Measurements from ENCODE around the gene INHBE.
"Not testable (repeated sequence)": the region's sequence is repeated elsewhere in the genome, so short reads cannot be mapped to it uniquely, and the experiment has no call there.

Gene INHBE, protein sequence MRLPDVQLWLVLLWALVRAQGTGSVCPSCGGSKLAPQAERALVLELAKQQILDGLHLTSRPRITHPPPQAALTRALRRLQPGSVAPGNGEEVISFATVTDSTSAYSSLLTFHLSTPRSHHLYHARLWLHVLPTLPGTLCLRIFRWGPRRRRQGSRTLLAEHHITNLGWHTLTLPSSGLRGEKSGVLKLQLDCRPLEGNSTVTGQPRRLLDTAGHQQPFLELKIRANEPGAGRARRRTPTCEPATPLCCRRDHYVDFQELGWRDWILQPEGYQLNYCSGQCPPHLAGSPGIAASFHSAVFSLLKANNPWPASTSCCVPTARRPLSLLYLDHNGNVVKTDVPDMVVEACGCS

DNA sequence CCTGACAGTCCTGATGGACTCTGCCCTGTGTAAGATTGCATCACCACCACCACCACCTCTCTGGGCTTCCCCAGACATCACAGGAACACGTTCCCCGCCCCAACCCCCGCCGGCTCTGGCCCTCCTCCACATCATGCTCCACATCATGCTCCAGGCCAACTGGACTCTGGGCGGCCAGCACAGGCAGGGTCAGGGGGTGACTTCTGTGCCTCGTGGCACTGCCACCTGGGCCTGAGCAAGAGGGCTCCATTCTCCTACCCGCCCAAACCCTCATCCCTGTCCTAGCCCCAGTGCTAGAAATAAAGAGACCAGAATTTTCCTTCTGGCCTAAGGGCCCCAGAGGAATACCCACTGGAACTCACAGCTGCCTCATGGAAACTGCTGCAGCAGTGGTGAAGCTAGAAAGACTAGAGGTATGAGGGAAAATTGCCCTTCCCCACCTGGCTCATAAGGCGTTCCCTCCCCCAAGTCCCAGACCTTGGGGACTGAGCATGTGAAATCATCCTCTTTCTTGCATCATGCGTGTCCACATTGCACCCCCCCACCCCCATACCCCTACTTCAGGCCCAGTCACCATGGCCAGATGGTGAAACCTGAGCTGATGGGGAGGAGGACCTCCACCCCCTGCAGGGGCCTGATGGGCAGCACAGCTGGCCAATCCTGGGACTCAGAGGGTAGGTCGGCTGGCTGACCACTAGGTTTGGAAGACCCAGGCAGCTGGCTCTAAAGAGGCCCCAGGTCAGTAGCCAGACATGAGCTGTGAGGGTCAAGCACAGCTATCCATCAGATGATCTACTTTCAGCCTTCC, at the start of gene INHBE:
INHBE (plus strand) TSS at position 742 of the 808 bp plus-strand sequence. CDS start 230 bp downstream, outside the sequence.
- Histone ChIP-seq H3K27me3 (ENCODE audit: control insufficient read depth in 1 of 2, insufficient read depth in 2 of 2, low read length in 2 of 2) (peaks cover 0 to 2% of the 10 kb centered on the region in 2 donors), H3K9me3 (ENCODE audit: control insufficient read depth in 1 of 2, low read length in 2 of 2) (no peaks in the 10 kb centered on the region), H3K27ac (ENCODE audit: low read depth, low read length) (no peak within 1 kb of the TSS), H3K9ac (ENCODE audit: low read depth in 1 of 2, low read length in 2 of 2) (peak within 1 kb of the TSS in 1 of 2 donors; percentile 26), H3K4me3 (ENCODE audit: low read depth in 1 of 2, low read length in 2 of 2) (peak within 1 kb of the TSS; percentile 17 to 46), H3K4me1 (ENCODE audit: control insufficient read depth in 1 of 2, insufficient read depth in 2 of 2, low read length in 2 of 2) (peaks cover 12 to 19% of the 10 kb centered on the region in 2 donors), H3K36me3 (ENCODE audit: control insufficient read depth in 1 of 2, insufficient read depth in 2 of 2, low read length in 2 of 2) (no peaks in the 10 kb centered on the region)

DNA sequence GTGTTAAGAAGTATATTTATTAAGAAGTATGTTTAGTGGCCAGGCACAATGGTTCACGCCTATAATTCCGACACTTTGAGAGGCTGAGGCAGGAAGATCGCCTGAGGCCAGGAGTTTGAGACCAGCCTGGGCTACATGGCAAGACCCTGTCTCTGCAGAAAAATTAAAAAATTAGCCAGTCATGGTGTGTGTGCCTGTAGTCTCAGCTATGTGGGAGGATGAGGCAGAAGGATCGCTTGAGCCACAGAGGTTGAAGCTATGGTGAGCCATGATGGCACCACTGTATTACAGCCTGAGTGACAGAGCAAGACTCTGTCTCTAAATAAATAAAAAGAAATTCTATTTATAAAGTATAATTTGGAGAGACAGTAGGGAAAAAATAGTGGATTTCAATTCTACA, 44.6 kb upstream of the INHBE start:
- no peaks in the 10 kb centered on the region for H3K36me3 ChIP-seq (ENCODE audit: control insufficient read depth in 1 of 2, insufficient read depth in 2 of 2, low read length in 2 of 2)
- no peaks in the 10 kb centered on the region for H3K27me3 ChIP-seq (ENCODE audit: control insufficient read depth in 1 of 2, insufficient read depth in 2 of 2, low read length in 2 of 2)
- no peak overlapping the region for H3K4me3 ChIP-seq (ENCODE audit: low read depth in 1 of 2, low read length in 2 of 2)
- H3K4me1 ChIP-seq (ENCODE audit: control insufficient read depth in 1 of 2, insufficient read depth in 2 of 2, low read length in 2 of 2): no peaks in the 10 kb centered on the region
- no peak overlapping the region for H3K9ac ChIP-seq (ENCODE audit: low read depth in 1 of 2, low read length in 2 of 2)
- H3K27ac ChIP-seq (ENCODE audit: low read depth, low read length): no peak overlapping the region
- no peaks in the 10 kb centered on the region for H3K9me3 ChIP-seq (ENCODE audit: control insufficient read depth in 1 of 2, low read length in 2 of 2)

DNA sequence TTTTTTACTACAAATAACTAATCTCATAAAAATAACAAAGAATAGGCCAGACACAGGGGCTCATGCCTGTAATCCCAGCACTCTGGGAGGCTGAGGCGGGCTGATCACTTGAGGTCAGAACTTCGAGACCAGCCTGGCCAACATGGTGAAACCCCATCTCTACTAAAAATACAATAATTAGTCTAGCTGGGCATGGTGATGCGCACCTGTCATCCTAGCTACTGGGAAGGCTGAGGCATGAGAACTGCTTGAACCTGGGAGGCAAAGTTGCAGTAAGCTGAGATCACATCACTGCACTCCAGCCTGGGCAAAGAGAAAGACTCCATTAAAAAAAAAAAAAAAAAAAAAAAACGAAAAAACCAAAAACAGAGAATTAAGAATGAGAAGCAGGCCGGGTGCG, 40.9 kb upstream of the INHBE start:
- not testable (repeated sequence) for H3K27me3 ChIP-seq (ENCODE audit: control insufficient read depth in 1 of 2, insufficient read depth in 2 of 2, low read length in 2 of 2); H3K9ac ChIP-seq (ENCODE audit: low read depth in 1 of 2, low read length in 2 of 2); H3K4me3 ChIP-seq (ENCODE audit: low read depth in 1 of 2, low read length in 2 of 2); H3K36me3 ChIP-seq (ENCODE audit: control insufficient read depth in 1 of 2, insufficient read depth in 2 of 2, low read length in 2 of 2); H3K4me1 ChIP-seq (ENCODE audit: control insufficient read depth in 1 of 2, insufficient read depth in 2 of 2, low read length in 2 of 2); H3K27ac ChIP-seq (ENCODE audit: low read depth, low read length); H3K9me3 ChIP-seq (ENCODE audit: control insufficient read depth in 1 of 2, low read length in 2 of 2)

DNA sequence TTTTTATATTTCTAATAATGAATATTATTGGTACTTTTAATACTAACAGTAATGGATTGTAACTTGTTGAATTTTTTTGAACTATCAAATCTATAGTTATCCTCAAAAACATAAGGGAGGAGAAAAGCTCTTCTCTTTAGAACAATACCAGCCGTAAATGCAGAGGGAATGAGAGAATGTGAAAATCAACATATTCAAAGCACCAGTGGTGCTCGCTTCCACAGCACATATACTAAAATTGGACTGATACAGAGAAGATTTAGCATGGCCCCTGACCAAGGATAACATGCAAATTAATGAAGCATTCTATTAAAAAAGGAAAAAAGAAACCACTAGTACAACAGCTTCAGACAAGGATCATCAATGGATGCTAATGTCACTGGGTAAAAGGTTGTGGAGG, 40.0 kb upstream of the INHBE start:
- no peak overlapping the region for H3K27ac ChIP-seq (ENCODE audit: low read depth, low read length)
- no peaks in the 10 kb centered on the region for H3K9me3 ChIP-seq (ENCODE audit: control insufficient read depth in 1 of 2, low read length in 2 of 2)
- no peaks in the 10 kb centered on the region for H3K27me3 ChIP-seq (ENCODE audit: control insufficient read depth in 1 of 2, insufficient read depth in 2 of 2, low read length in 2 of 2)
- no peaks in the 10 kb centered on the region for H3K36me3 ChIP-seq (ENCODE audit: control insufficient read depth in 1 of 2, insufficient read depth in 2 of 2, low read length in 2 of 2)
- H3K4me3 ChIP-seq (ENCODE audit: low read depth in 1 of 2, low read length in 2 of 2): no peak overlapping the region
- no peaks in the 10 kb centered on the region for H3K4me1 ChIP-seq (ENCODE audit: control insufficient read depth in 1 of 2, insufficient read depth in 2 of 2, low read length in 2 of 2)
- no peak overlapping the region for H3K9ac ChIP-seq (ENCODE audit: low read depth in 1 of 2, low read length in 2 of 2)

DNA sequence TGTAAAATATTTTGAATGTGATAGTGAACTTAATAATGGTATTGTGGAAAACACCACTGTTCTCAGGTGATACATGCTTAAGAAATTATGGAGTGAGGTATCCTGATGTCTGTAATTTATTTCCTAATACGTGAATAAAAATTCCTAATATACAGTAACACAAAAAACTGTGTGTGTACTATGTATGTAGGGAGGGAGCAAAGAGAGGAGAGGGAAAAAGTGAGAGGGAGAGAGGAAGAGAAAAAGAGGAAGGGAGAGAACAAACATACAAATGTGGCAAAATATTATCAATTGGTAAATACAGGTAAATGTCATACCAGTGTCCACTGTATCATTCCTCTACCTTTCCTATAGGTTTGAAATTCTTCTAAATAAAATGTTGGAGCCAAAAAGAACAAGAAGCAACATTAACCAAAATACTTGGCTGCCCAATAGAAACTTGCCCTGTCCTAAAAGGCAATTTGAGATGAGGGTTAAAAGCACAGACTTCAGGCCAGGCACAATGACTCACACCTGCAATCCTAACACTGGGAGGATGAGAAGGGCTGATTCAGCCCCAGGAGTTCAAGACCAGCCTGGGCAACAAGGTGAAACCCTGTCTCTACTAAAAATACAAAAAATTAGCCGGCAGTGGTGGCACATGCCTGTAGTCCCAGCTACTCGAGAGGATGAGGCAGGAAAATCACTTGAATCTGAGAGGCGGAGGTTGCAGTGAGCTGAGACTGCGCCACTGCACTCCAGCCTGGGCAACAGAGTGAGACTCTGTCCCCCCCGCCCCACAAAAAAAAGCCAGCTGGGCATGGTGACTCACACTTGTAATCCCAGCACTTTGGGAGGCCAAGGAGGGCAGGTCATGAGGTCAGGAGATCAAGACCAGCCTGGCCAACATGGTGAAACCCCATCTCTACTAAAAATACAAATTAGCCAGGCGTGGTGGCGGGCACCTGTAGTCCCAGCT, 38.8 kb upstream of the INHBE start:
- Histone ChIP-seq H3K4me1 (ENCODE audit: control insufficient read depth in 1 of 2, insufficient read depth in 2 of 2, low read length in 2 of 2) (no peaks in the 10 kb centered on the region), H3K9me3 (ENCODE audit: control insufficient read depth in 1 of 2, low read length in 2 of 2) (no peaks in the 10 kb centered on the region), H3K27me3 (ENCODE audit: control insufficient read depth in 1 of 2, insufficient read depth in 2 of 2, low read length in 2 of 2) (no peaks in the 10 kb centered on the region), H3K36me3 (ENCODE audit: control insufficient read depth in 1 of 2, insufficient read depth in 2 of 2, low read length in 2 of 2) (peaks cover 0 to 5% of the 10 kb centered on the region in 2 donors), H3K27ac (ENCODE audit: low read depth, low read length) (no peak overlapping the region), H3K9ac (ENCODE audit: low read depth in 1 of 2, low read length in 2 of 2) (no peak overlapping the region), H3K4me3 (ENCODE audit: low read depth in 1 of 2, low read length in 2 of 2) (no peak overlapping the region)

DNA sequence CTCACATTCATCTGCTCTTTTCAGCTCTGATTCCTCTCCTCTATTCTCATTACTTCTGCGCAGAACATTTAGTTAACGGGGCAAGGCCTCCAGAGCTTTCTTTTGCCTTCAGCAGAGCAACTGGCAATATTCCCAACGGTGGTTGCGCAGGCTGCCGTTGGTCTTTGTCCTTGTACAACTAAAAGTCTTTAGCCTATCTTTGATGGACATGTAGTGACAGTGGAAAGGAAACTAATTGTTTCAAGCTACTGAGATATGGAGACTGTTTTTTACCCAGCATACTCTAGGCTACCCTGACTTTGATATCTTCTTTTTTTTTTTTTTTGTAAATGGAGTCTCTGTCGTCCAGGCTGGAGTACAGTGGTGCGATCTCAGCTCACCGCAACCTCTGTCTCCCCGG, 36.9 kb upstream of the INHBE start:
- no peak overlapping the region for H3K9ac ChIP-seq (ENCODE audit: low read depth in 1 of 2, low read length in 2 of 2)
- no peaks in the 10 kb centered on the region for H3K9me3 ChIP-seq (ENCODE audit: control insufficient read depth in 1 of 2, low read length in 2 of 2)
- H3K4me1 ChIP-seq (ENCODE audit: control insufficient read depth in 1 of 2, insufficient read depth in 2 of 2, low read length in 2 of 2): no peaks in the 10 kb centered on the region
- H3K36me3 ChIP-seq (ENCODE audit: control insufficient read depth in 1 of 2, insufficient read depth in 2 of 2, low read length in 2 of 2): peaks cover 0 to 15% of the 10 kb centered on the region in 2 donors
- no peak overlapping the region for H3K27ac ChIP-seq (ENCODE audit: low read depth, low read length)
- no peaks in the 10 kb centered on the region for H3K27me3 ChIP-seq (ENCODE audit: control insufficient read depth in 1 of 2, insufficient read depth in 2 of 2, low read length in 2 of 2)
- H3K4me3 ChIP-seq (ENCODE audit: low read depth in 1 of 2, low read length in 2 of 2): no peak overlapping the region

DNA sequence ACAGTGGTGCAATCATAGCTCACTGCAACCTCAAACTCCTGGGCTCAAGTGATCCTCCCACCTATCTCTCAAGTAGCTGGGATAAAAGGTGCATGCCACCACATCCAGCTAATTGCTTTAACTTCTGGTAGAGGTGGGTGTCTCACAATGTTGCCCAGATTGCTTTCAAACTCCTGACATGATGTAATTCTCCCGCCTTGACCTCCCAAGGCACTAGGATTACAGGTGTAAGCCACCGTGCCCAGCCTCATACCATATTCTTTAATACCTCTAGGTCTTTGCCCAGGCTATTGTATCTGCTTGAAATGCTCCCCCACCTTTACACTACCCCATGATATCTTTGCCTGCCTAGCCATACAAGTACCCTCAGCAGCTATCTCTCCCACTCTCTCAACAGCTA, 35.6 kb upstream of the INHBE start:
- Histone ChIP-seq H3K9me3 (ENCODE audit: control insufficient read depth in 1 of 2, low read length in 2 of 2) (no peaks in the 10 kb centered on the region), H3K27ac (ENCODE audit: low read depth, low read length) (no peak overlapping the region), H3K36me3 (ENCODE audit: control insufficient read depth in 1 of 2, insufficient read depth in 2 of 2, low read length in 2 of 2) (peaks cover 0 to 17% of the 10 kb centered on the region in 2 donors), H3K27me3 (ENCODE audit: control insufficient read depth in 1 of 2, insufficient read depth in 2 of 2, low read length in 2 of 2) (no peaks in the 10 kb centered on the region), H3K4me1 (ENCODE audit: control insufficient read depth in 1 of 2, insufficient read depth in 2 of 2, low read length in 2 of 2) (no peaks in the 10 kb centered on the region), H3K9ac (ENCODE audit: low read depth in 1 of 2, low read length in 2 of 2) (no peak overlapping the region), H3K4me3 (ENCODE audit: low read depth in 1 of 2, low read length in 2 of 2) (no peak overlapping the region)

DNA sequence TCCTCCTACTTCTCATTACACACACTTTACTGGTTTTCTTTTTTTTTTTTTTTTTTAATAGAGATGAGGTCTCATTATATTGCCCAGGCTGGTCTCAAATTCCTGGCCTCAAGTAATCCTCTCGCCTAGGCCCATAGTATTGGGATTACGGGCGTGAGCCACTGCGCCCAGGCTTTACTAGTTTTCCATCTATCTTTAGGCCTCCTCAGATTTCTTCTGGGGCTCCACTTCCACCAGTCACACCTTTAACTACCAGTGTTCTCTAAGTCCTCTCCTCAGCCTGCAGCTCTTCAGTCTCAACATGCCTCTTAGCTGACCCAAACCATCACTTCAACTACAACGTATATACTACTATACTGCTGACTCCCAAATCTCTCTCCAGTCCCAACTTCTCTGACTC, 34.6 kb upstream of the INHBE start:
- no peak overlapping the region for H3K9ac ChIP-seq (ENCODE audit: low read depth in 1 of 2, low read length in 2 of 2)
- H3K27me3 ChIP-seq (ENCODE audit: control insufficient read depth in 1 of 2, insufficient read depth in 2 of 2, low read length in 2 of 2): no peaks in the 10 kb centered on the region
- no peak overlapping the region for H3K27ac ChIP-seq (ENCODE audit: low read depth, low read length)
- no peaks in the 10 kb centered on the region for H3K9me3 ChIP-seq (ENCODE audit: control insufficient read depth in 1 of 2, low read length in 2 of 2)
- H3K36me3 ChIP-seq (ENCODE audit: control insufficient read depth in 1 of 2, insufficient read depth in 2 of 2, low read length in 2 of 2): peaks cover 0 to 17% of the 10 kb centered on the region in 2 donors
- H3K4me3 ChIP-seq (ENCODE audit: low read depth in 1 of 2, low read length in 2 of 2): no peak overlapping the region
- H3K4me1 ChIP-seq (ENCODE audit: control insufficient read depth in 1 of 2, insufficient read depth in 2 of 2, low read length in 2 of 2): no peaks in the 10 kb centered on the region

DNA sequence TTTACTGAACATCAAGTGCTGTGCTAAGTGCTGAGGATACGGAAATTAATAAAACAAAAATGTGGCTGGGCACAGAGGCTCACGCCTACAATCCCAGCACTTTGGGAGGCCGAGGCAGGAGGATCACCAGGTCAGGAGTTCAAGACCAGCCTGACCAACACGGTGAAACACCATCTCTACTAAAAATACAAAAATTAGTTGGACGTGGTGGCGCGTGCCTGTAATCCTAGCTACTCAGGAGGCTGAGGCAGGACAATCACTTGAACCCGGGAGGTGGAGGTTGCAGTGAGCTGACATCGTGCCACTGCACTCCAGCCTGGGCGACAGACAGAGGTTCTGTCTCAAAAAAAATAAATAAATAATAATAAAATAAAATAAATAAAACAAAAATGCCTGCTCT, 28.2 kb upstream of the INHBE start:
- not testable (repeated sequence) for H3K27ac ChIP-seq (ENCODE audit: low read depth, low read length); H3K9ac ChIP-seq (ENCODE audit: low read depth in 1 of 2, low read length in 2 of 2); H3K27me3 ChIP-seq (ENCODE audit: control insufficient read depth in 1 of 2, insufficient read depth in 2 of 2, low read length in 2 of 2); H3K36me3 ChIP-seq (ENCODE audit: control insufficient read depth in 1 of 2, insufficient read depth in 2 of 2, low read length in 2 of 2); H3K9me3 ChIP-seq (ENCODE audit: control insufficient read depth in 1 of 2, low read length in 2 of 2); H3K4me3 ChIP-seq (ENCODE audit: low read depth in 1 of 2, low read length in 2 of 2)
- peaks cover 10 to 14% of the 10 kb centered on the region in 2 donors for H3K4me1 ChIP-seq (ENCODE audit: control insufficient read depth in 1 of 2, insufficient read depth in 2 of 2, low read length in 2 of 2)

All from duodenal mucosa (tissue), 2 donors.